ENCODE data around the gene FLT4.

GRCh38 chr5:180604271-180604670 is 45.1 kb downstream of the FLT4 start:
- TF ChIP-seq, protein P1, sequence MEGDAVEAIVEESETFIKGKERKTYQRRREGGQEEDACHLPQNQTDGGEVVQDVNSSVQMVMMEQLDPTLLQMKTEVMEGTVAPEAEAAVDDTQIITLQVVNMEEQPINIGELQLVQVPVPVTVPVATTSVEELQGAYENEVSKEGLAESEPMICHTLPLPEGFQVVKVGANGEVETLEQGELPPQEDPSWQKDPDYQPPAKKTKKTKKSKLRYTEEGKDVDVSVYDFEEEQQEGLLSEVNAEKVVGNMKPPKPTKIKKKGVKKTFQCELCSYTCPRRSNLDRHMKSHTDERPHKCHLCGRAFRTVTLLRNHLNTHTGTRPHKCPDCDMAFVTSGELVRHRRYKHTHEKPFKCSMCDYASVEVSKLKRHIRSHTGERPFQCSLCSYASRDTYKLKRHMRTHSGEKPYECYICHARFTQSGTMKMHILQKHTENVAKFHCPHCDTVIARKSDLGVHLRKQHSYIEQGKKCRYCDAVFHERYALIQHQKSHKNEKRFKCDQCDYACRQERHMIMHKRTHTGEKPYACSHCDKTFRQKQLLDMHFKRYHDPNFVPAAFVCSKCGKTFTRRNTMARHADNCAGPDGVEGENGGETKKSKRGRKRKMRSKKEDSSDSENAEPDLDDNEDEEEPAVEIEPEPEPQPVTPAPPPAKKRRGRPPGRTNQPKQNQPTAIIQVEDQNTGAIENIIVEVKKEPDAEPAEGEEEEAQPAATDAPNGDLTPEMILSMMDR (IDR thresholded peaks at IDR 0.05; ENCODE audit: low read depth, low read length), result no peak
- TF ChIP-seq EZH2phosphoT487 (IDR thresholded peaks at IDR 0.05; ENCODE audit: low read depth), result no peak
